Endothelial cell of umbilical vein (primary cell): ENCODE results near the gene PLA2G15. TPM values are rescaled to one million over a fixed set of nuclear protein-coding genes. Genes with fewer than 3 reads are reported as not detected.

Experiments used
- BruUV-seq: library from RNA; stranded (reverse); fragments of 400-500 nt; replicated peaks from 2 replicates; lab custom pipeline; 2021; lab: Mats Ljungman, UMichigan
- CTCF ChIA-PET: fragments of 300-600, 350-600 bp; sonication (Branson Sonifier 250); formaldehyde crosslinking; loops from one replicate; lab custom pipeline; 2021; ENCODE audit warnings: antibody characterized with exemption, inconsistent platforms; lab: Charles Lee
- POLR2A ChIA-PET: fragments of 300-600, 350-600 bp; sonication (Branson Sonifier 250); formaldehyde crosslinking; loops from one replicate; lab custom pipeline; 2021; ENCODE audit warnings: antibody characterized with exemption, inconsistent platforms; lab: Charles Lee
- DNase-seq: peaks from one replicate; pipeline ENCODE4 v3.0.0-alpha.2; 2011; ENCODE audit warnings: low read depth, low spot score
- FAIRE-seq: peaks from 2 replicates; lab custom pipeline; 2011; peaks lifted over from hg19 to GRCh38; lab: Jason Lieb, UNC
- H2AFZ ChIP-seq: 2 replicates; pipeline ENCODE4 v1.6.0; 2012; ENCODE audit warnings: low read depth, low read length, control low read depth, inconsistent platforms
- H3K27ac ChIP-seq: 2 replicates; pipeline ENCODE4 v1.5.1; 2011; ENCODE audit warnings: low read depth, mild to moderate bottlenecking, control low read depth, low read length, moderate library complexity; ENCODE audit not compliant: insufficient read depth
- H3K27me3 ChIP-seq, 2 experiments: 2 replicates each; pipeline versions ENCODE4 v1.6.0 to v1.6.1; 2011; ENCODE audit warnings: low read length in 2 of 2, mixed read lengths in 1 of 2; ENCODE audit not compliant: control insufficient read depth in 2 of 2, insufficient read depth in 2 of 2
- H3K36me3 ChIP-seq, 2 experiments: 2 replicates in 1 of 2; 3 replicates in 1 of 2; pipeline ENCODE4 v1.5.1; 2011; ENCODE audit warnings: low read length in 2 of 2, mild to moderate bottlenecking in 1 of 2, moderate library complexity in 1 of 2; ENCODE audit not compliant: control insufficient read depth in 2 of 2, insufficient read depth in 2 of 2; ENCODE audit errors: extremely low read depth in 1 of 2
- H3K4me1 ChIP-seq: 3 replicates; pipeline ENCODE4 v1.5.1; 2011; ENCODE audit warnings: mild to moderate bottlenecking, low read length; ENCODE audit not compliant: control insufficient read depth, insufficient read depth; ENCODE audit errors: extremely low read depth
- H3K4me2 ChIP-seq: 2 replicates; pipeline ENCODE4 v1.6.1; 2011; ENCODE audit warnings: low read length, control low read depth, mixed read lengths; ENCODE audit not compliant: insufficient read depth
- H3K4me3 ChIP-seq, 3 experiments: fragments of 200-600 bp in 1 of 3; sonication (generic), shearing (Covaris generic) in 1 of 3; replicated peaks in 1 of 3; 2 replicates each; pipeline ENCODE4 v1.5.1; 2011 to 2016; ENCODE audit warnings: control low read depth in 3 of 3, low read length in 3 of 3, mild to moderate bottlenecking in 2 of 3, inconsistent platforms in 1 of 3, low read depth in 1 of 3, moderate library complexity in 1 of 3; ENCODE audit not compliant: insufficient read depth in 1 of 3
- H3K79me2 ChIP-seq: 2 replicates; pipeline ENCODE4 v1.6.0; 2012; ENCODE audit warnings: low read length, inconsistent platforms; ENCODE audit not compliant: control insufficient read depth, insufficient read depth
- H3K9ac ChIP-seq: replicated peaks from 2 replicates; pipeline ENCODE3; 2011; ENCODE audit warnings: low read length, control low read depth; ENCODE audit not compliant: insufficient read depth; ENCODE audit errors: extremely low read depth
- H3K9me1 ChIP-seq: replicated peaks from 3 replicates; pipeline ENCODE4 v1.6.0; 2011; ENCODE audit warnings: mild to moderate bottlenecking, low read length; ENCODE audit not compliant: control insufficient read depth, insufficient read depth; ENCODE audit errors: extremely low read depth
- H3K9me3 ChIP-seq: replicated peaks from 2 replicates; pipeline ENCODE4 v1.5.1; 2012; ENCODE audit warnings: low read length, inconsistent platforms; ENCODE audit not compliant: control insufficient read depth, insufficient read depth
- H4K20me1 ChIP-seq: replicated peaks from 2 replicates; pipeline ENCODE3; 2011; ENCODE audit warnings: mild to moderate bottlenecking, low read length; ENCODE audit not compliant: control insufficient read depth, insufficient read depth; ENCODE audit errors: extremely low read depth
- EZH2 ChIP-seq: IDR thresholded peaks from 2 replicates; pipeline ENCODE4 v1.6.1; 2012; ENCODE audit warnings: borderline replicate concordance, low read depth, mild to moderate bottlenecking, moderate library complexity, low read length, inconsistent platforms; ENCODE audit not compliant: severe bottlenecking
- FOS ChIP-seq: IDR thresholded peaks from 2 replicates; pipeline ENCODE4 v1.6.1; 2011; ENCODE audit warnings: mild to moderate bottlenecking, low read length, moderate library complexity, borderline replicate concordance; ENCODE audit not compliant: insufficient read depth
- GATA2 ChIP-seq: IDR thresholded peaks from 2 replicates; pipeline ENCODE4 v1.7.0; 2011; ENCODE audit warnings: low read depth, mild to moderate bottlenecking, moderate library complexity, mixed read lengths, low read length; ENCODE audit not compliant: insufficient read length, insufficient read depth
- JUN ChIP-seq: IDR thresholded peaks from 2 replicates; pipeline ENCODE4 v1.6.1; 2011; ENCODE audit warnings: borderline replicate concordance, low read depth; ENCODE audit not compliant: insufficient read length, insufficient read depth
- MYC ChIP-seq: IDR thresholded peaks from one replicate; pipeline ENCODE4 v1.6.1; 2011; ENCODE audit warnings: mild to moderate bottlenecking, low read depth, low read length
- POLR2A ChIP-seq: IDR thresholded peaks from 2 replicates; pipeline ENCODE4 v1.6.1; 2012; ENCODE audit warnings: low read depth, mild to moderate bottlenecking, control low read depth, low read length
- dilution Hi-C: fragments of 300-500 bp; cut with MboI; formaldehyde crosslinking; loops from one replicate; pipeline ENCODE4 v1.15.0; 2019; ENCODE audit warnings: low sequenced_read_pairs; ENCODE audit not compliant: extremely low pct_ligation_motif_present
- intact Hi-C: fragments of 100-400 bp; cut with micrococcal nuclease; formaldehyde crosslinking; loops from one replicate; pipeline ENCODE4 v1.10.0; 2022
- polyA plus RNA-seq, 4 experiments: library from polyadenylated mRNA; depleted of rRNA in 3 of 4; stranded (reverse) in 3 of 4; unstranded in 1 of 4; fragments of >200 nt; gene quantifications; 2 replicates each; pipeline versions ENCODE4 v1.2.1 to v1.2.3, GENCODE V29; 2011 to 2012; ENCODE audit warnings: missing spikeins in 1 of 4
- total RNA-seq: library from RNA; stranded (reverse); gene quantifications from 2 replicates; pipeline ENCODE4 v1.2.3, GENCODE V29; 2021
- TF ChIP-seq, protein P1 (sequence below): IDR thresholded peaks from 2 replicates; pipeline ENCODE4 v1.6.1; 2011; ENCODE audit not compliant: insufficient read depth, insufficient read length
- TF ChIP-seq, protein P2 (sequence below), 2 donors: IDR thresholded peaks; 1 replicate in 1 of 2; 2 replicates in 1 of 2; pipeline ENCODE4 v1.5.1; 2011; ENCODE audit warnings: low read length in 2 of 2, mild to moderate bottlenecking in 2 of 2, moderate library complexity in 2 of 2, control low read depth in 1 of 2, inconsistent platforms in 1 of 2, low read depth in 1 of 2; ENCODE audit not compliant: insufficient read depth in 1 of 2; ENCODE audit errors: extremely low read depth in 1 of 2

The PLA2G15 gene
- total and polyA plus RNA-seq, 2 donors (not counting 3 experiments of a cell fraction or from before 2014, with no cell fraction given), result 24.3 to 41.8 TPM

DNA sequence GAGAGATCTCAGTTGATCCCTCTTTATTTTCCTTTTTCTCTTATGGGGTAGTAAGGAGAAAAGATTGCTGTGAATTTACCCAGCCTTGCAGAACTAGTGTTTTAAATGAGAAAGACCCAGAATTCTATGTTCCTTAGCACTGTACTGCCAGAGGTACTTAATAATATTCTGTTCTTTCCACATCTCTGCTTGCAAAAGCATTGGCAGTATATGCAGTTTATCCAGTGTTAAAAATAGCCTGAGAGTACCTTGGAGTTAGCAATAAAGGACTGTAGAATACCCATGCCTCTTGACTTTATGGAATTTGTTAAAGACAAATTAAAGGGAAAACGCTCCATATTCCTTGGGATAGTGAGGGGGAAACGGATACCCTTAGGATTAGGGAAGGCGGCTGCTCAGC, 31.1 kb downstream of the PLA2G15 start:
- ChIA-PET CTCF (interaction anchor here (1.2 to 2.1 kb wide), 3 partner anchors 12 to 53 kb away, joined by 3 to 4 read pairs (median 3); no protein-coding TSS in a partner anchor), POLR2A (no interaction called here)
- intact Hi-C loops (no loop called here), dilution Hi-C loops (no loop called here)
- Histone ChIP-seq H3K27ac (no peak overlapping the region), H3K4me2 (no peak overlapping the region), H3K36me3 (peaks cover 0 to 26% of the 10 kb centered on the region in 2 experiments), H4K20me1 (no peaks in the 10 kb centered on the region), H3K79me2 (peaks cover 56% of the 10 kb centered on the region), H3K4me3 (no peak overlapping the region), H3K9ac (no peak overlapping the region), H3K9me1 (no peaks in the 10 kb centered on the region), H3K9me3 (no peaks in the 10 kb centered on the region), H2AFZ (no peak overlapping the region), H3K4me1 (no peaks in the 10 kb centered on the region), H3K27me3 (no peaks in the 10 kb centered on the region)
- FAIRE-seq, result no peak
- TF ChIP-seq MYC (no peak), EZH2 (no peak), POLR2A (no peak), FOS (no peak), JUN (no peak), GATA2 (no peak)
- TF ChIP-seq, protein P1, sequence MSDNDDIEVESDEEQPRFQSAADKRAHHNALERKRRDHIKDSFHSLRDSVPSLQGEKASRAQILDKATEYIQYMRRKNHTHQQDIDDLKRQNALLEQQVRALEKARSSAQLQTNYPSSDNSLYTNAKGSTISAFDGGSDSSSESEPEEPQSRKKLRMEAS, result no peak
- TF ChIP-seq, protein P2, sequence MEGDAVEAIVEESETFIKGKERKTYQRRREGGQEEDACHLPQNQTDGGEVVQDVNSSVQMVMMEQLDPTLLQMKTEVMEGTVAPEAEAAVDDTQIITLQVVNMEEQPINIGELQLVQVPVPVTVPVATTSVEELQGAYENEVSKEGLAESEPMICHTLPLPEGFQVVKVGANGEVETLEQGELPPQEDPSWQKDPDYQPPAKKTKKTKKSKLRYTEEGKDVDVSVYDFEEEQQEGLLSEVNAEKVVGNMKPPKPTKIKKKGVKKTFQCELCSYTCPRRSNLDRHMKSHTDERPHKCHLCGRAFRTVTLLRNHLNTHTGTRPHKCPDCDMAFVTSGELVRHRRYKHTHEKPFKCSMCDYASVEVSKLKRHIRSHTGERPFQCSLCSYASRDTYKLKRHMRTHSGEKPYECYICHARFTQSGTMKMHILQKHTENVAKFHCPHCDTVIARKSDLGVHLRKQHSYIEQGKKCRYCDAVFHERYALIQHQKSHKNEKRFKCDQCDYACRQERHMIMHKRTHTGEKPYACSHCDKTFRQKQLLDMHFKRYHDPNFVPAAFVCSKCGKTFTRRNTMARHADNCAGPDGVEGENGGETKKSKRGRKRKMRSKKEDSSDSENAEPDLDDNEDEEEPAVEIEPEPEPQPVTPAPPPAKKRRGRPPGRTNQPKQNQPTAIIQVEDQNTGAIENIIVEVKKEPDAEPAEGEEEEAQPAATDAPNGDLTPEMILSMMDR (IDR thresholded peaks at IDR 0.05; ENCODE audit: extremely low read depth in 1 of 2, insufficient read depth in 1 of 2, low read depth in 1 of 2, low read length in 2 of 2), result no peak
- BruUV-seq, result no TSS peak
- no peak for DNase-seq
